Hematopoietic multipotent progenitor cell treated with erythropoietin and hydrocortisone succinate and interleukin-3 and kit ligand, for 8 days (in vitro differentiated cells): ENCODE measurements around the gene FHDC1.
"Not testable (repeated sequence)": the region's sequence is repeated elsewhere in the genome, so short reads cannot be mapped to it uniquely, and the experiment has no call there.

Experiments
- DNase-seq: peaks from one replicate; pipeline ENCODE4 v3.0.0-alpha.2; 2015

FHDC1 gene, protein sequence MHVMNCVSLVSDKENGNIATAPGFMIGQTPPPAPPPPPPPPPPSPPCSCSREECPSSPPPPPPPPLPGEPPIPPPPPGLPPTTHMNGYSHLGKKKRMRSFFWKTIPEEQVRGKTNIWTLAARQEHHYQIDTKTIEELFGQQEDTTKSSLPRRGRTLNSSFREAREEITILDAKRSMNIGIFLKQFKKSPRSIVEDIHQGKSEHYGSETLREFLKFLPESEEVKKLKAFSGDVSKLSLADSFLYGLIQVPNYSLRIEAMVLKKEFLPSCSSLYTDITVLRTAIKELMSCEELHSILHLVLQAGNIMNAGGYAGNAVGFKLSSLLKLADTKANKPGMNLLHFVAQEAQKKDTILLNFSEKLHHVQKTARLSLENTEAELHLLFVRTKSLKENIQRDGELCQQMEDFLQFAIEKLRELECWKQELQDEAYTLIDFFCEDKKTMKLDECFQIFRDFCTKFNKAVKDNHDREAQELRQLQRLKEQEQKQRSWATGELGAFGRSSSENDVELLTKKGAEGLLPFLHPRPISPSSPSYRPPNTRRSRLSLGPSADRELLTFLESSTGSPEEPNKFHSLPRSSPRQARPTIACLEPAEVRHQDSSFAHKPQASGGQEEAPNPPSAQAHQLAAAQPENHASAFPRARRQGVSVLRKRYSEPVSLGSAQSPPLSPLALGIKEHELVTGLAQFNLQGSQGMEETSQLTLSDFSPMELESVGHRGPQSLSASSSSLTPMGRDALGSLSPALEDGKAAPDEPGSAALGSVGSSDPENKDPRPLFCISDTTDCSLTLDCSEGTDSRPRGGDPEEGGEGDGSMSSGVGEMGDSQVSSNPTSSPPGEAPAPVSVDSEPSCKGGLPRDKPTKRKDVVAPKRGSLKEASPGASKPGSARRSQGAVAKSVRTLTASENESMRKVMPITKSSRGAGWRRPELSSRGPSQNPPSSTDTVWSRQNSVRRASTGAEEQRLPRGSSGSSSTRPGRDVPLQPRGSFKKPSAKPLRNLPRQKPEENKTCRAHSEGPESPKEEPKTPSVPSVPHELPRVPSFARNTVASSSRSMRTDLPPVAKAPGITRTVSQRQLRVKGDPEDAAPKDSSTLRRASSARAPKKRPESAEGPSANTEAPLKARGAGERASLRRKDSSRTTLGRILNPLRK

DNA sequence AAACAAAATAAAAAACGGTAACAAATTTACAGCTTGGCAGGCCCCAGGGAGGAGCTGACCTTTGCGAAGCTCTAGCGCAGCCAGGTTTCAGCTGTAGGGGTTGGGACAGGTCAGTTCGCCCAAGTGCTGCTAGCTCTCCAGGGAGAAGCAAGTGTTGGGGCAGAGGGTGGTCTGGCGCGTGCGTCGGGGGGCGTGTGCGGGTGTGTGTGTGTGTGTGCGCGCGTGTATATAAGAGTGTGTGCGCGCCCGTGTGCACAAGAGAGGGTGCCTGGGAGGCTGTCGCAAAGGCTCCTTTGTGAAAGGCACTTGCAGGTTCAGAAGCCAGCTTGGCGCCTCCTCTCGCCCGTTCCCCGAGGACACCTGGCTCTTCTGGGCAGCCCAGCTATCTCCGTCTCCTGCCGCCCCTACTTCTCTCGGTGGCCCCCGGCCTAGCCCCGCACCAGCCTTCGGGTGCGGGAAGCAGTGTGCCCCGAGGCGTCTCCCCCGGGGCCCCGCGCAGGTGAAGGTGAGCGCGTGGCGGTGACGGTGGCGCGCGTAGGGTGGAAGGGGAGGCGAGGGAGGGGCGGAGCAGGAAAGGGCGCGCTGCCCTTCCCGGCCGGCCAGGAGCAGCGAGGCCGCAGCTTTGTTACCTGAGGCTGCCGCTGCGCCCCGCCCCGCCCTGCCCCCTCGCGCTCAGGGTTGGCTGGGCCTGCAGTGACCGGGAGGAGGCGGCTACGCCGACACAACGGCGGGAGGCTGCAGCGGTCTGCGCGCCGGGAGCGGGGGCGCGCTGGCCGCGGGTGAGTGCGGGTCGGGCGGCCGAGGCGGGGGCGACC is at the start of gene FHDC1:
Gene FHDC1, plus strand, starts transcription at position 693 of the 815 bp plus-strand sequence. CDS start 6,735 bp downstream, outside the sequence.
- peak; percentile 50 for DNase-seq

GRCh38 chr4:152887981-152888380 is 48.1 kb upstream of the FHDC1 start:
- no peak for DNase-seq

- DNase-seq, result no peak
These were observed 43.1 kb upstream of the FHDC1 start for GRCh38 chr4:152892974-152893373.

- no peak for DNase-seq
These were observed 41.5 kb upstream of the FHDC1 start for GRCh38 chr4:152894673-152895072.

GRCh38 chr4:152896811-152897210 is 39.3 kb upstream of the FHDC1 start:
- DNase-seq, result no peak

GRCh38 chr4:152898133-152898532 is 38.0 kb upstream of the FHDC1 start:
- not testable (repeated sequence) for DNase-seq

GRCh38 chr4:152898606-152899005 is 37.5 kb upstream of the FHDC1 start:
- DNase-seq, result no peak

DNA sequence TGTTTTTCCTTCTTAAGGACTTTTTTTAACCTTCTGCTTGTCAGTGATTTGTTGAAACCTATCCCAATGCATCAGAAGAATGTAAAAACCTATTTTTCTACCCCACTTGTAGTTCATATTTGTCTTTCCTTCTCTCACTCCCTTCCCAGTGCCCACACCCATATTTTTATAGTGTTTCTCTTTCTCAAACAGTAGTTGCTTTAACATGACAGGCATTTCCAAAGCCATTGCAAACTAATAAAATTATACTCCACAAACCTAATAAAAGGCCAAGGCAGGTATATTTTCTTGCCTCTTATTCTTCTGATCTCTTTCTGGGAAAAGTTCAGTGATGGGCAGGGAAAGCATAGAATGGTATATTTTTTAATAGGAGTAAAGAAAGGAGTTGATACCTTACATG is 35.7 kb upstream of the FHDC1 start:
- DNase-seq, result no peak

GRCh38 chr4:152901205-152901604 is 34.9 kb upstream of the FHDC1 start:
- DNase-seq, result no peak

- DNase-seq, result no peak
These were observed 32.5 kb upstream of the FHDC1 start for GRCh38 chr4:152903658-152904057.

GRCh38 chr4:152909901-152910300 is 26.2 kb upstream of the FHDC1 start:
- no peak for DNase-seq

- DNase-seq, result no peak
These were observed 25.6 kb upstream of the FHDC1 start for GRCh38 chr4:152910521-152910920.

DNA sequence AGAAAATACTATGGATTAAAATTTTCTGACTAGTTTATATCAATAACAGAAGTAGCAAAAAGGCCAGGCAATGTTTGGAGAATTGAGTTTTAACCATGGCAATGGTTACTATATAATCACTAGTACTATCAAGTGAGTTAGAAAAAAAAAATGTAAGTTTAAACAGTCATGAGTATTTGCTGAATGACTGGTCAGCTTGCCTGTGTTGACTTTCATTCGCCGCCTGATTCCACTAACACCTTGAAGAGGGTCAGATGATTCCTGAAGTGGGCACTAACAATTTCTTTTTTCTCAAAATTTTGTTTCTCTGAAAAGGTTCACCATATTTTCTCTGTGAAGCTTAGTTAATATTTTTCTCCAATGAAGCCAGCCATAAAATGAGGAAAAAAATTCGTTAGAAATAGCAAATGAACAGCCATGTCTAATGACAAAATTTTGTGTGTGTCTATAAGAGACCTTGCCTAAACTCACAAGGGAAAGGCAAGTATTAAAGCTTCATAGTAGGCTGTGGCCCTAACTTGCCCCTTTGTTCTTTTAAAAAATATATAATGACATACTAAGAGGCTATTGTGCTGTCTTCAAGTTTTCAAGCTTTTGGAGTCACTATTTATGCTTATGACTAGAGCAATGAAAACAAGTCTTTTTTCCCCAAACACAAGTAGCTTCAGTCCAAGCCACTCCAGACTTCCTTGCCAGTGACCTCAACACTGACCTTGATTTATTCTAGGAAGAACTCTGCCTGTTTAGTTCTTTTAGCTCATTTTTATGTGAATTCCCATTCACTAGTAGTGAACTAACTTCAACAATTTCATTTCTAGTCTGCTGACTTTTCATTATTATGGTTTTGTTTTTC is 18.4 kb upstream of the FHDC1 start:
- DNase-seq, result no peak

- no peak for DNase-seq
These were observed 16.3 kb upstream of the FHDC1 start for GRCh38 chr4:152919826-152920225.

DNA sequence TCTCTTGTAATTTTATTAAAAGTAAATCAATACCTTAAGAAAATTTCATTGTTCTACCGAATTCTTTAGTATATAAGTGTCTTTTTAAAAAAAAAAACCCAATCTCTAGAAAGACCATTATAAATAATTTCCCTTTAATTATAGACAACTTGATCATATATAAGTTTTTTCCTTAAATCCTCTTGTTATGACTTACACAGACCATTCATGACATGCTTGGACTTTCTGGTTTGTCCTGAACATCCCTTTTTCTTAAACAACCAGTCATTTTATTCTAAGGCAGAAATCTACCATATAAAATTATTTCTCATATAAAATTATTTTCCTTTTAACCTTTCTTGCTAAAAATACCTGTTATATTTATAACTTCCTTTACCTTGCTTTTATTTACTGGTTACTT is 15.4 kb upstream of the FHDC1 start:
- DNase-seq, result peak; percentile 21

- no peak for DNase-seq
These were observed 14.8 kb upstream of the FHDC1 start for GRCh38 chr4:152921284-152921683.

- DNase-seq, result no peak
These were observed 10.3 kb upstream of the FHDC1 start for GRCh38 chr4:152925851-152926250.

DNA sequence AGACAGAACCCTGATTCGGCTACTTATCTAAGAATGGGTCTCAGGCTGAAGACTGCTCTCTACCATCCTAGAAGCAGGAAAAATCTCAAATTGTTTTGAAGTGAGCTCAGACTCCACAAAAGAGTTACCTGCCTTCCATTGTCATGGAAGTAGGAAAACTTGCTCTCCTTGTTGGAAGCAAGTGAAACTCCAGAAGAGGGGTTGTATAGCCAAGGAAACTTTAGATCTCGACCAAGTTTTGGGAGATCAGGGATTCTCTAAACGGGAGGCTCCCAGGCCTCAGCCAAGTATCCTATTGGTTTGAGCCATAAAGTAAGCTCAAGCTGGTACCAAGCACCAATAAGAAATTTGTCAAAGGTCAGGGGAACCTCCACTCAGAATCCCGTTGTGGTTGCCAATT is 9.2 kb upstream of the FHDC1 start:
- DNase-seq, result no peak

- DNase-seq, result no peak
These were observed 8.4 kb upstream of the FHDC1 start for GRCh38 chr4:152927737-152928136.

- no peak for DNase-seq
These were observed 7.8 kb upstream of the FHDC1 start for GRCh38 chr4:152928286-152928685.

DNA sequence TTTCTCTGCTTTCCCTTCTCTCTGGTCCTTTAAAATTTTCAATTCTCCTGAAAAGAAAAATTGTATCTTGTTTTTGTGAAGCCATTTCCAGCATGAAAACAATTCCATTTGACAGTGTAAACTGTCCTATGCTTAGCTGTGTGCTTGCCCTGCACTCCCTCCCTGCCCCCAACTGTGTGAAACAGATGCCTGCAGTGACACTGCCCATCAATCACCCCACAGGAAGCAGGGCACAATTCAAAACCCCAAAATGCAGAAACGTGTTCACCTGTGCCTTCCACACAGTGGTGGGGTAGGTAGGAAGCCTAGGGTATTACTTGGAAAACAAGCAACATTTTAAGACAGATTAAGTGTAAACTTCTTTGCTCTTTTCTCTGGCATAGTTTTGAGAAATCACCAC is 6.2 kb upstream of the FHDC1 start:
- no peak for DNase-seq

DNA sequence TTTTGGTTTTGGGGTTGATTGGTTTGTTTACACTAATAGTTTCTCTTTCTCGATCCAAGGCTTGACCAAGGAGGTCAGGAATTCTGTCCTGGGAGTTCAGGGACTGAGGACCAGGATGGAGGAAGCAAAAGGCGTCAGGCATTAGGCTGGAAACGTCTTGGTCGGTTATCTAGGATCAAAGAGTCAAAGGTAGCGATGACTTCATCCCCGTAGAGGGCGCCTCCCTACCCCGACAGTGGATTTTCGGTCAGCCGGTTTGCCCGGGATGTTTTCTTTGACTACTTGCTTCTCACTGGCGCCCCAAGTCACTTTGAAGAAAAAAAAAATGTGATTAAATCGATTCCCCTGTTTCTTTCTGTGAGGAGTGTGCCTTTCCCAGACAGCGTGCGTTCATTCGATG is 980 bp upstream of the FHDC1 start:
- peak; percentile 71 for DNase-seq
